GM12801 (cell line): ENCODE results near the gene JUP.

Source experiments
- TF ChIP-seq, protein P1 (sequence below): IDR thresholded peaks from one replicate; pipeline ENCODE4 v1.5.1; 2011; ENCODE audit warnings: control low read depth; ENCODE audit not compliant: insufficient read length; ENCODE audit errors: extremely low read depth

The JUP gene

DNA sequence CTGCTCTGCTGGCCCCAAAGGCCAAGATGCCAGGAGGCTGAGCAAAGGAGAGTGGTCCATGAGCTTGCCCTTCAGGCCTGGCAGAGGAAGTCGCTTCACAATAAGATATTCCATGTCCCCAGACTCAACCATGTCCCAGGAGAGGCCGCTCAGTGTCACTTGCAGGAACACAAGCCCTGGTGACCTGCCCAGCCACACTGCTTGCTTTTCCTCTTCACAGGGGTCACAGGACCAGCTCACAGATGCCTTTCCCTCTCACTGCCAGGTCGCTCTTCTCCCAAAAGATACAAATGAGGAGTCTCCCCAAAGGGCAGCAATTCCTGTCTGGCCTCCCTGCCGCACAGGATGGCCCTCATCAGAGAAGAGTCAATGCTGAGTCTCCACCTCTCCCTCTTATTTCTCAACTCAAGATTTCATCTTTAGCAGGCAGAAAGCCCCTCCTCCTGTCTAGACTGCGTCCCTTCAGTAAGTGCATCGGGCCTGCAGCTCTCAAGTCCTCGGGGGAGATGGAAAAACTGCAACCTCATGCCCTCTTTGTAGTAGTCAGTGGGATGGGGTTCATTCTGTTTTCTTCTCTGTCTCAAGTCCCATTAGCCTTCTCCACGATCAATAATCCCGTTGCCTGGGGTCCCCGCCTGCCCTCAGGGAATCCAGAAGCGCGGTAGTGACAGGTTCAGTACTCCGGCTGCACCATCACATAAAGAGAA lies 5.0 kb downstream of the JUP start:
- TF ChIP-seq, protein P1, sequence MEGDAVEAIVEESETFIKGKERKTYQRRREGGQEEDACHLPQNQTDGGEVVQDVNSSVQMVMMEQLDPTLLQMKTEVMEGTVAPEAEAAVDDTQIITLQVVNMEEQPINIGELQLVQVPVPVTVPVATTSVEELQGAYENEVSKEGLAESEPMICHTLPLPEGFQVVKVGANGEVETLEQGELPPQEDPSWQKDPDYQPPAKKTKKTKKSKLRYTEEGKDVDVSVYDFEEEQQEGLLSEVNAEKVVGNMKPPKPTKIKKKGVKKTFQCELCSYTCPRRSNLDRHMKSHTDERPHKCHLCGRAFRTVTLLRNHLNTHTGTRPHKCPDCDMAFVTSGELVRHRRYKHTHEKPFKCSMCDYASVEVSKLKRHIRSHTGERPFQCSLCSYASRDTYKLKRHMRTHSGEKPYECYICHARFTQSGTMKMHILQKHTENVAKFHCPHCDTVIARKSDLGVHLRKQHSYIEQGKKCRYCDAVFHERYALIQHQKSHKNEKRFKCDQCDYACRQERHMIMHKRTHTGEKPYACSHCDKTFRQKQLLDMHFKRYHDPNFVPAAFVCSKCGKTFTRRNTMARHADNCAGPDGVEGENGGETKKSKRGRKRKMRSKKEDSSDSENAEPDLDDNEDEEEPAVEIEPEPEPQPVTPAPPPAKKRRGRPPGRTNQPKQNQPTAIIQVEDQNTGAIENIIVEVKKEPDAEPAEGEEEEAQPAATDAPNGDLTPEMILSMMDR, result no peak

DNA sequence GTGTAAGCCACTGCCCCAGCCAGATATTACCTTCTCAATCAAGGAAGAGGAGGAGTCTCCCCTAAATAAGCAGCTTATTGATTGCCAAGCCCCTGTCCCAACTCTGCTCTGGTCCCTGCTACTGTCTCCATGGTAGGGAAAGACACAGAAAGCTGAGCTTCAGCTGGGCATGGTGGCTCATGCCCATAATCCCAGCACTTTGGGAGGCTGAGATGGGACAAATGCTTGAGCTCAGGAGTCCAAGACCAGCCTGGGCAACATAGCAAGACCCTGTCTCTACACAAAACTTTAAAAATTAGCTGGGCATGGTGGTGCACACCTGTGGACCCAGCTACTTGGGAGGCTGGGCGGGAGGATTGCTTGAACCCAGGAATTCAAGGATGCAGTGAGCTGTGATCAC lies 6.6 kb downstream of the JUP start:
- TF ChIP-seq, protein P1, result no peak

DNA sequence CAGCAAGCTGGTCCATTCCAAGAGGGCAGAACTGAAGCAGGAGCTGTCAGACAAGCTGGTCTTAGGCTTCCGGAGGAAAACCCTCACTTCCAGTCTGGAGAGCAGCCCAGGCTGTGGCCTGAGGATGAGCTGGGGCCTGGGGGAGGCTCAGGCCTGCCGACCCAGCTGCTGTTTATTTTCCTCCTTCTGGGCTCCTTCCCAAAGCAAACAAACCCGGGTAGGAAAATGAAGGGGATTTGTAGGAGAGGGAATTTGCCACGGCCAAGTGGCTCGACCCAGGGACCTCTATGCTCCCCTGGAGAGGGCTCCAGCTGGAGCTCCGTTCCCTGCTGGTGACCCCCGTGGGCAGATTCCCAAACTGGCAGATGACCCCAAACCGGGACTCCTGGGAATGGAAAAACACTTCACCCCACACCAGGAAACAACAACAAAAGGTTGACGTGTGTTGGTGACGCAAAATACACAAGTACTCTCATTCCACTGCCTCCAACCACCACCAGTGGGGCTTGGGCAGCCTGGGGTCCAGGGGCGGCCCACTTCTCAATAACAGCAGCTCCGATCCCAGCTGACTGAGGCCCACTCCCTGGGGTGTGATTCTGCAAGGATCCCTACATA lies 8.8 kb downstream of the JUP start:
- TF ChIP-seq, protein P1, result no peak

DNA sequence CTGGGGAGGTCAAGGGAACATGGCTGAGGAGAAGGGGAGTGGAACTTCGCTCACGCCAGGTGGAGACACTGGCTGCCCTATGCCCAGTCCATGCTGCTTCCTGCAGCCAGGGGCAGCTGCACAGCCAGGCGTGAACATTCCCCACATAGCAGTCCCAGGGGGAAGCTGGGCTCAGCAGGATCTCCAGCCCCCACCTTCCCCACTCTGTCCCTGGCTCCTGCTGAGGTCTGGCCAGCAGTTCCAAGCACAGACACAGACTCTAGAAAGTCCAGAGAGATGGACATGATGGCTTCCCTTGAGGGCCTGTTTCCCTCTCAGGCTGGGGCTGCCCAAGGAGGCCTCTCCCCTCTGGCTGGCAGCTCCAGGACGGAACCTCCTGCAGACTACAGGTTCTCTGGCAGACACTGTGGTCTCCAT lies 9.3 kb downstream of the JUP start:
- TF ChIP-seq, protein P1, result no peak

DNA sequence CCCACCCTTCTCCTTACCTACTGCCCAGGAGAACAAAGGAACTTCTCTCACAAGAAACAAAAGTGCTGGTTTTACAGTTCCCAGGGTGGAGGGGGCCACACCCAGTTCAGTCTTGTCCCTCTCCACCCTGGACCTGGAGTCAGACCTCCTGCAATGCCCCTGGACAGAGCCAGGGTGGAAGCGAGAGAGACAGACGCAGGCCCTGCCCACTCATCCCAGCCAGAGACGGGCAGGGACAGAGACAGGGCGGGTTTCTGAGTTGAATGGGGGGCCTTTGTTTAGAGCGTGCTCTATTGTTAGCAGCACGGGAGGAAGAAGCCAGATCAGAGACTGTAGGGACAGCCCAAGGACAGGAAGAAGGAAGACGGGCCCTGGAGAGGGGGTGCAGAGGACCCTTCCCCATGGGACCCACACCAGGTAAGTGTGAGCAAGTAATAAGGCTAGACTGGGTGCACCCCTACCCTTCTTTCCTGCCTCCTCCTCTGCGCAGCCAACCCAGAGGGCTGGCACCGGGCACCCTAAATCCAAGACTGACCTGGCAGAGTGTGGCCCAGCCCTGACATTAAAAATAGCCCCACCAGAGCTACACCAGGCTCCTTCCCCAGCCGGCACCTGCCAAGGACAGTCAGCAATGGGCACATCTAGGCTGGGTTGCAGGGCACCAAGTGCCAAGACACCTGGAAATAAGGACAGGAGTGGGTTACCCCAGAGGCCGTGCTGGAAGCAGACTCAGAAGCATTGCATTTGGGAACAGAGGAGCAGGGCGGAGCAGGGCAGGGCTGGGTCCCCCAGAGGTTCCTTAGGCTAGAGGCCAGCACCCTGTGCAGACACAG lies 10.9 kb downstream of the JUP start:
- TF ChIP-seq, protein P1, result no peak

DNA sequence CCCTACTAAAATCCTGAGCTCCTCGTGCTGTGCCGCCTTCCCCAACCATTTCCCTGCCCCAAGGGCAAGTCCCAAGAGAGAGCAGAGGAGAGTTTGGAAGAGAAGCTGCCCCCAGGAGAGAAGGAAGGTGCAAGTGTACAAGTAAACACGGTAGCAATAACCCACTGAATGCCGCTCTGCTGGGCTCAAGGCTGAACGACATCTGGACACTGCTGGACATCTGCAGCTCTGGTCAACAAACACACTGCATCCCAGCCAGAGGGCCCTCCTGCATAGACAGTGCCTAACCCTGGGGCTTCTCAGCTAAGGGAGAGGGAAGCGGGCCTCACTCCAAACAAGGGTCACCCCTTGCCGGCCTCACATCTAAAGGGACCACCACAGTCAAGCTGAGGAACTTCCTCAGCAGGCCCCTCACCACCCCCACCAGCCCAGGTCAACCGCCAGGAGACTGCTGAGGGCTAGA lies 12.7 kb downstream of the JUP start:
- TF ChIP-seq, protein P1, result no peak

DNA sequence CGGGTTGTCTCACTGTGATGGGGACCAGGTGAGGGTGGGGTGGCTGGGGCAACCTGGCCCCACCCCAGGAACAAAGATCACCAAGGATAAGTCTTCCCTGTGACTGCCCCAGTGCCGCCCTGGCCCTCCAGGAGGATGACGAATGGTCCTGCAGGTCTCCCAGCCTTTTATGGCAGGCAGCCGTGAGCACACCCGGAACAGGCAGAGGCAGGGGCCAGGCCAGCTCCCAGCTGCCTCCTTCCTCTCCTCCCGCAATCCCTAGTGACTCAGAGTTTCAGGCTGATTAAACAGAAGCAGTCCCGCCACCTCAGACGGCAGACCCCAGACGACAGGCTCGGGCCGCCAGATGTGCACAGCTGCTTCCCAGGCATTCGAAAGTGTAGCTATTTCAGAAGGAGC lies 13.3 kb downstream of the JUP start:
- TF ChIP-seq, protein P1, result no peak
